Parathyroid adenoma (tissue), 2 donors: ENCODE data around the gene LGR5.
"Not testable (repeated sequence)": the region's sequence is repeated elsewhere in the genome, so short reads cannot be mapped to it uniquely, and the experiment has no call there.

Experiments
- H2AFZ ChIP-seq: fragments of 300-600 bp; sonication (generic); one replicate; pipeline ENCODE4 v1.7.0; 2017; ENCODE audit warnings: antibody characterized with exemption, mild to moderate bottlenecking
- H3K27ac ChIP-seq: fragments of 300-600 bp; sonication (generic); one replicate; pipeline ENCODE4 v1.7.0; 2017
- H3K27me3 ChIP-seq: fragments of 300-600 bp; sonication (generic); one replicate; pipeline ENCODE4 v1.7.0; 2017; ENCODE audit warnings: low read length; ENCODE audit not compliant: control insufficient read depth, insufficient read depth
- H3K36me3 ChIP-seq: fragments of 300-600 bp; sonication (generic); one replicate; pipeline ENCODE4 v1.7.0; 2017; ENCODE audit warnings: low read length; ENCODE audit not compliant: control insufficient read depth, insufficient read depth
- H3K4me1 ChIP-seq: fragments of 300-600 bp; sonication (generic); one replicate; pipeline ENCODE4 v1.7.0; 2017; ENCODE audit warnings: control low read depth
- H3K4me2 ChIP-seq: fragments of 300-600 bp; sonication (generic); one replicate; pipeline ENCODE4 v1.7.0; 2017; ENCODE audit warnings: low read length
- H3K4me3 ChIP-seq: fragments of 300-600 bp; sonication (generic); one replicate; pipeline ENCODE4 v1.7.0; 2017; ENCODE audit warnings: low read depth, low read length
- H3K79me2 ChIP-seq: fragments of 300-600 bp; sonication (generic); one replicate; pipeline ENCODE4 v1.7.0; 2017; ENCODE audit warnings: control low read depth
- H3K9ac ChIP-seq: fragments of 300-600 bp; sonication (generic); one replicate; pipeline ENCODE4 v1.7.0; 2017; ENCODE audit warnings: mild to moderate bottlenecking
- H3K9me3 ChIP-seq: fragments of 300-600 bp; sonication (generic); one replicate; pipeline ENCODE4 v1.7.0; 2017; ENCODE audit warnings: low read length; ENCODE audit not compliant: control insufficient read depth
- CTCF ChIP-seq: fragments of 300-600 bp; sonication (generic); IDR thresholded peaks from one replicate; pipeline ENCODE4 v1.7.0; 2017; ENCODE audit warnings: antibody characterized with exemption, mild to moderate bottlenecking
- donor health status: primary hyperparathyroidism.

Gene LGR5

GRCh38 chr12:71552728-71553501, 113.3 kb downstream of the LGR5 start:
- H3K4me1 ChIP-seq = no peaks in the 10 kb centered on the region
- no peak overlapping the region for H3K9ac ChIP-seq
- H2AFZ ChIP-seq = no peak overlapping the region
- no peak overlapping the region for H3K4me2 ChIP-seq
- H3K79me2 ChIP-seq = no peaks in the 10 kb centered on the region
- H3K36me3 ChIP-seq = no peaks in the 10 kb centered on the region
- no peaks in the 10 kb centered on the region for H3K9me3 ChIP-seq
- TF ChIP-seq CTCF = no peak
- no peak overlapping the region for H3K27ac ChIP-seq
- no peaks in the 10 kb centered on the region for H3K27me3 ChIP-seq
- H3K4me3 ChIP-seq = no peak overlapping the region

GRCh38 chr12:71555191-71555590, 115.6 kb downstream of the LGR5 start:
- H3K36me3 ChIP-seq = no peaks in the 10 kb centered on the region
- H2AFZ ChIP-seq = no peak overlapping the region
- H3K9ac ChIP-seq = no peak overlapping the region
- TF ChIP-seq CTCF = no peak
- no peaks in the 10 kb centered on the region for H3K9me3 ChIP-seq
- H3K4me3 ChIP-seq = no peak overlapping the region
- no peak overlapping the region for H3K27ac ChIP-seq
- H3K4me2 ChIP-seq = no peak overlapping the region
- no peaks in the 10 kb centered on the region for H3K4me1 ChIP-seq
- H3K27me3 ChIP-seq = no peaks in the 10 kb centered on the region
- H3K79me2 ChIP-seq = no peaks in the 10 kb centered on the region

- H3K27me3 ChIP-seq, H3K4me2 ChIP-seq, H3K9ac ChIP-seq, H3K4me3 ChIP-seq, H3K79me2 ChIP-seq, H2AFZ ChIP-seq, H3K27ac ChIP-seq, H3K36me3 ChIP-seq, H3K9me3 ChIP-seq, H3K4me1 ChIP-seq: not testable (repeated sequence)
Measured at GRCh38 chr12:71555789-71556188, 116.2 kb downstream of the LGR5 start.

- no peak for TF ChIP-seq CTCF
- no peak overlapping the region for H3K4me3 ChIP-seq
- H3K27ac ChIP-seq = no peak overlapping the region
- no peaks in the 10 kb centered on the region for H3K27me3 ChIP-seq
- H2AFZ ChIP-seq = no peak overlapping the region
- H3K4me2 ChIP-seq = no peak overlapping the region
- no peaks in the 10 kb centered on the region for H3K9me3 ChIP-seq
- H3K9ac ChIP-seq = no peak overlapping the region
- no peaks in the 10 kb centered on the region for H3K36me3 ChIP-seq
- H3K4me1 ChIP-seq = no peaks in the 10 kb centered on the region
- no peaks in the 10 kb centered on the region for H3K79me2 ChIP-seq
Measured at GRCh38 chr12:71556448-71556847, 116.8 kb downstream of the LGR5 start.

- no peak overlapping the region for H3K9ac ChIP-seq
- no peak for TF ChIP-seq CTCF
- H3K27me3 ChIP-seq = no peaks in the 10 kb centered on the region
- no peaks in the 10 kb centered on the region for H3K36me3 ChIP-seq
- H3K27ac ChIP-seq = no peak overlapping the region
- H2AFZ ChIP-seq = no peak overlapping the region
- no peaks in the 10 kb centered on the region for H3K4me1 ChIP-seq
- no peak overlapping the region for H3K4me2 ChIP-seq
- no peak overlapping the region for H3K4me3 ChIP-seq
- no peaks in the 10 kb centered on the region for H3K79me2 ChIP-seq
- no peaks in the 10 kb centered on the region for H3K9me3 ChIP-seq
Measured at GRCh38 chr12:71556875-71557274, 117.3 kb downstream of the LGR5 start.
